GM10266 (cell line): ENCODE measurements around the gene GABPB2.
A peak's percentile ranks its signal among the peaks of the same experiment; 100 is the strongest.

ENCODE experiments used
- DNase-seq: peaks from one replicate; pipeline ENCODE4 v3.0.0; 2012; ENCODE audit errors: extremely low spot score
- TF ChIP-seq, protein P1 (sequence below): IDR thresholded peaks from 2 replicates; pipeline ENCODE4 v1.5.1; 2012; ENCODE audit warnings: mild to moderate bottlenecking, low read depth; ENCODE audit not compliant: control insufficient read depth, insufficient read depth; ENCODE audit errors: missing control alignments

The GABPB2 gene

DNA sequence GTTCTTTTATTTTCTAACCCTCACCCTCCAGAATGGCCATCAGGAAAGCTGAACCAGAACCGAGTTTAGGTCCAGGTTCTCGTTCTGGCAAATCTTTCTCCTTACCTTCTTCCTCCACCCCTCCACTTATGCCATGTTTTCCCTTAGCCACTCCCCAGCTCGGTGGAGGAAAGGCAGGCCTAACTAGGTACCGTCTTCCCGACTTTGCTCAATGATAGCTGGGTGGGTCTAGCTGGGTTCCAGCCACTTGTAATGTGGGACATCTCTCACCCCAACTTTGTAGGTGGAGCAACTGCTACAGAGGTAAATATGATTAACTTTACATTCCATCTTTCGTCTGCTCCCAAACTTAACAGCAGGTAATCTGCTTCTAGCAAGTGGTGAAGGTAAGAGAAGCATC lies 33.5 kb upstream of the GABPB2 start:
- DNase-seq, result no peak
- TF ChIP-seq, protein P1, sequence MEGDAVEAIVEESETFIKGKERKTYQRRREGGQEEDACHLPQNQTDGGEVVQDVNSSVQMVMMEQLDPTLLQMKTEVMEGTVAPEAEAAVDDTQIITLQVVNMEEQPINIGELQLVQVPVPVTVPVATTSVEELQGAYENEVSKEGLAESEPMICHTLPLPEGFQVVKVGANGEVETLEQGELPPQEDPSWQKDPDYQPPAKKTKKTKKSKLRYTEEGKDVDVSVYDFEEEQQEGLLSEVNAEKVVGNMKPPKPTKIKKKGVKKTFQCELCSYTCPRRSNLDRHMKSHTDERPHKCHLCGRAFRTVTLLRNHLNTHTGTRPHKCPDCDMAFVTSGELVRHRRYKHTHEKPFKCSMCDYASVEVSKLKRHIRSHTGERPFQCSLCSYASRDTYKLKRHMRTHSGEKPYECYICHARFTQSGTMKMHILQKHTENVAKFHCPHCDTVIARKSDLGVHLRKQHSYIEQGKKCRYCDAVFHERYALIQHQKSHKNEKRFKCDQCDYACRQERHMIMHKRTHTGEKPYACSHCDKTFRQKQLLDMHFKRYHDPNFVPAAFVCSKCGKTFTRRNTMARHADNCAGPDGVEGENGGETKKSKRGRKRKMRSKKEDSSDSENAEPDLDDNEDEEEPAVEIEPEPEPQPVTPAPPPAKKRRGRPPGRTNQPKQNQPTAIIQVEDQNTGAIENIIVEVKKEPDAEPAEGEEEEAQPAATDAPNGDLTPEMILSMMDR, result no peak

DNA sequence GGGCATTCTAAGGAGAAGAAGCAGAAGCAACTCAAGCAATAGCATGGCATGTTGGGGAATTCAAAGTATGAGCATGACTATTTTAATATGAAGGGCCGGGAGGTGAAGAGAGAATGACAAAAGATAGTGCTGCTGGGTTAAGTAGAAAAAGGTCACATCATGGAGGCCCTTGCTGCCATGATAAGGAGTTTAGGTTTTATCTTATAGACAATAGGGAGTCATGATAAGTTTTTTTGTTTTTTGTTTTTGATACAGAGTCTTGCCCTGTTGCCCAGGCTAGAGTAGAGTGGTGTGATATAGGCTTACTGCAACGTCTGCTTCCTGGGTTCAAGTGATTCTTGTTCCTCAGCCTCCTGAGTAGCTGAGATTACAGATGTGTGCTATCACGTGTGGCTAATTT lies 31.0 kb upstream of the GABPB2 start:
- DNase-seq, result no peak
- TF ChIP-seq, protein P1, result no peak

DNA sequence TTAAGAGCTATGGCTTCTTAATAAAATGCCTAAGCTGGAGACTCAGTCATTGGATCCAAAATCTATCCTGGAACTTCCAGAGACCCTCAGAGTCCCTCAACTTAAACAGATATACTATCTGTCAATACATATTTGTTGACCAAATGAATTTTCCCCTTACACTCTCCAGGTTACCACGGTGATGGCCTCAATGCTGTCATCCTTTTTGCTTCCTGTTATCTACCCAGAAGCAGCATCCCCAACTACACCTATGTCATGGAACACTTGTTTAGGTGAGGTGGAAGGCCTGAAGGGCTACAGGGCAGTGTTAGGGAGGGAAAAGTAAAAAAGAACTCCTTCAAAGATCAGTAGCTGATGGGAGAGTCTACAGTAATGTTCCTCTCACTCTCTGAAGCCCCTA lies 27.4 kb upstream of the GABPB2 start:
- no peak for DNase-seq

DNA sequence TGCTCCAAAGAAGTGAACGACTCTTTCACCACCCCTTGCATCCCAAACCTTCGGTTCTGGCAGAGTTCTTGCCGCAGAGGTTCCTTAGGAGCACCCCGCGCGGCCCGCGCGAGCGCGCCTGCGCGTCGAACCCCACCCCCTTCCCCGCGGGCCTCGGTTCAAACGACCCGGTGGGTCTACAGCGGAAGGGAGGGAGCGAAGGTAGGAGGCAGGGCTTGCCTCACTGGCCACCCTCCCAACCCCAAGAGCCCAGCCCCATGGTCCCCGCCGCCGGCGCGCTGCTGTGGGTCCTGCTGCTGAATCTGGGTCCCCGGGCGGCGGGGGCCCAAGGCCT lies 23.0 kb upstream of the GABPB2 start, which contains the start of gene C1orf56:
TSS of gene C1orf56 (plus strand) at position 161 of the 334 bp plus-strand sequence. CDS start at position 258, 97 bp downstream.
- TF ChIP-seq, protein P1, result no peak
- peak; percentile 84 for DNase-seq

More for the DNA sequence above, 27.4 kb upstream of the GABPB2 start:
- TF ChIP-seq, protein P1, result no peak

DNA sequence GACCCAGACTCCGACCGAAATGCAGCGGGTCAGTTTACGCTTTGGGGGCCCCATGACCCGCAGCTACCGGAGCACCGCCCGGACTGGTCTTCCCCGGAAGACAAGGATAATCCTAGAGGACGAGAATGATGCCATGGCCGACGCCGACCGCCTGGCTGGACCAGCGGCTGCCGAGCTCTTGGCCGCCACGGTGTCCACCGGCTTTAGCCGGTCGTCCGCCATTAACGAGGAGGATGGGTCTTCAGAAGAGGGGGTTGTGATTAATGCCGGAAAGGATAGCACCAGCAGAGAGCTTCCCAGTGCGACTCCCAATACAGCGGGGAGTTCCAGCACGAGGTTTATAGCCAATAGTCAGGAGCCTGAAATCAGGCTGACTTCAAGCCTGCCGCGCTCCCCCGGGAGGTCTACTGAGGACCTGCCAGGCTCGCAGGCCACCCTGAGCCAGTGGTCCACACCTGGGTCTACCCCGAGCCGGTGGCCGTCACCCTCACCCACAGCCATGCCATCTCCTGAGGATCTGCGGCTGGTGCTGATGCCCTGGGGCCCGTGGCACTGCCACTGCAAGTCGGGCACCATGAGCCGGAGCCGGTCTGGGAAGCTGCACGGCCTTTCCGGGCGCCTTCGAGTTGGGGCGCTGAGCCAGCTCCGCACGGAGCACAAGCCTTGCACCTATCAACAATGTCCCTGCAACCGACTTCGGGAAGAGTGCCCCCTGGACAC lies 22.5 kb upstream of the GABPB2 start:
- DNase-seq, result peak; percentile 82
- TF ChIP-seq, protein P1, result peak; percentile 52

DNA sequence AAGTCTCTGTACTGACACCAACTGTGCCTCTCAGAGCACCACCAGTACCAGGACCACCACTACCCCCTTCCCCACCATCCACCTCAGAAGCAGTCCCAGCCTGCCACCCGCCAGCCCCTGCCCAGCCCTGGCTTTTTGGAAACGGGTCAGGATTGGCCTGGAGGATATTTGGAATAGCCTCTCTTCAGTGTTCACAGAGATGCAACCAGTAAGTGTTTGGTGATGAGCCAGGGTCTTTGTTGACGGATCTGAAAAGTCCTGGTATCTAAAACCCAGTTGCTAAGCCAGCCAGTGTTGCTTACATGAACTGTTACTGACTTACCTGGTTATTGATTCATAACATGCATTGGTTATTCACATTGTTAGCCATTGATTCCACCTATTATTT lies 21.9 kb upstream of the GABPB2 start:
- TF ChIP-seq, protein P1, result no peak
- no peak for DNase-seq

DNA sequence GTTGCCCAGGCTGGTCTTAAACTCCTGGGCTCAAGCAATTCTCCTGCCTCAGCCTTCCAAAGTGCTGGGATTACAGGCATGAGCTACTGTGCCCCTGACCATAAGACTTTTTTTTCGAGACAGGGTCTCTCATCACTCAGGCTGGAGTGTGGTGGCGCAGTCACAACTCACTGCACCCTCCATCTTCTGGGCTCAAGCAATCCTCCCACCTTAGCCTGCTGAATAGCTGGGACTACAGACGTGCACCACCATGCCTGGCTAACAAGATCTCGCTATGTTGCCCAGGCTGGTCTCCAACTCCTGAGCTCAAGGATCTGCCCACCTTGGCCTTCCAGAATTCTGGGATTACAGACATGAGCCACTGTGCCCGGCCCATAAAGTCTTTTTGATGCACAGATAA lies 21.1 kb upstream of the GABPB2 start:
- no peak for DNase-seq
- TF ChIP-seq, protein P1, result no peak
